ENCODE results near the gene CBX1. TPM values are rescaled to one million over a fixed set of nuclear protein-coding genes. Genes with fewer than 3 reads are reported as not detected.

Gene CBX1
- total RNA-seq, 1 experiment from 2014 or later, result 126 TPM

GRCh38 chr17:48123111-48123510 is 21.8 kb upstream of the CBX1 start:
- BruUV-seq (replicated peaks), result no TSS peak
- Mint-ChIP-seq H3K4me3 (ENCODE audit: low read depth, unreplicated experiment) (no peak overlapping the region), H3K36me3 (ENCODE audit: insufficient read depth, unreplicated experiment) (peaks cover 43% of the 10 kb centered on the region), H3K4me1 (ENCODE audit: low read depth, unreplicated experiment) (peaks cover 16% of the 10 kb centered on the region), H3K27ac (ENCODE audit: unreplicated experiment) (no peak overlapping the region), H3K9me3 (ENCODE audit: low read depth, unreplicated experiment) (no peaks in the 10 kb centered on the region), H3K27me3 (ENCODE audit: unreplicated experiment) (no peaks in the 10 kb centered on the region)
- DNase-seq, result no peak
- intact Hi-C loops (cut with micrococcal nuclease; ENCODE audit: unreplicated experiment), result no loop called here
- CTCF ChIA-PET, result interaction anchor here (0.6 kb wide), 2 partner anchors 13 to 373 kb away, joined by 5 to 6 read pairs; no protein-coding TSS in a partner anchor
- TF ChIP-seq CTCF (IDR thresholded peaks at IDR 0.05; ENCODE audit: unreplicated experiment), result no peak

GRCh38 chr17:48122665-48123045 is 21.4 kb upstream of the CBX1 start:
- intact Hi-C loops (cut with micrococcal nuclease; ENCODE audit: unreplicated experiment), result no loop called here
- no peak for TF ChIP-seq CTCF (IDR thresholded peaks at IDR 0.05; ENCODE audit: unreplicated experiment)
- Mint-ChIP-seq H3K27me3 (ENCODE audit: unreplicated experiment) (no peaks in the 10 kb centered on the region), H3K36me3 (ENCODE audit: insufficient read depth, unreplicated experiment) (peaks cover 47% of the 10 kb centered on the region), H3K4me3 (ENCODE audit: low read depth, unreplicated experiment) (no peak overlapping the region), H3K27ac (ENCODE audit: unreplicated experiment) (no peak overlapping the region), H3K9me3 (ENCODE audit: low read depth, unreplicated experiment) (no peaks in the 10 kb centered on the region), H3K4me1 (ENCODE audit: low read depth, unreplicated experiment) (peaks cover 15% of the 10 kb centered on the region)
- CTCF ChIA-PET, result no interaction called here
- DNase-seq, result no peak
- BruUV-seq (replicated peaks), result no TSS peak

- Mint-ChIP-seq H3K4me3 (ENCODE audit: low read depth, unreplicated experiment) (no peak overlapping the region), H3K27ac (ENCODE audit: unreplicated experiment) (no peak overlapping the region), H3K4me1 (ENCODE audit: low read depth, unreplicated experiment) (peaks cover 10% of the 10 kb centered on the region), H3K36me3 (ENCODE audit: insufficient read depth, unreplicated experiment) (peaks cover 49% of the 10 kb centered on the region), H3K27me3 (ENCODE audit: unreplicated experiment) (no peaks in the 10 kb centered on the region), H3K9me3 (ENCODE audit: low read depth, unreplicated experiment) (no peaks in the 10 kb centered on the region)
- no peak for TF ChIP-seq CTCF (IDR thresholded peaks at IDR 0.05; ENCODE audit: unreplicated experiment)
- CTCF ChIA-PET, result no interaction called here
- no peak for DNase-seq
- intact Hi-C loops (cut with micrococcal nuclease; ENCODE audit: unreplicated experiment), result no loop called here
- BruUV-seq (replicated peaks), result no TSS peak
Observed at GRCh38 chr17:48121923-48122664, 20.8 kb upstream of the CBX1 start.

- H3K27ac Mint-ChIP-seq (ENCODE audit: unreplicated experiment), result no peak overlapping the region
- no peak for DNase-seq
- H3K4me1 Mint-ChIP-seq (ENCODE audit: low read depth, unreplicated experiment), result peaks cover 22% of the 10 kb centered on the region
- intact Hi-C loops (cut with micrococcal nuclease; ENCODE audit: unreplicated experiment), result no loop called here
- TF ChIP-seq CTCF (IDR thresholded peaks at IDR 0.05; ENCODE audit: unreplicated experiment), result no peak
- peaks cover 39% of the 10 kb centered on the region for H3K36me3 Mint-ChIP-seq (ENCODE audit: insufficient read depth, unreplicated experiment)
- no peaks in the 10 kb centered on the region for H3K27me3 Mint-ChIP-seq (ENCODE audit: unreplicated experiment)
- CTCF ChIA-PET, result interaction anchor here (0.6 to 1.2 kb wide), 3 partner anchors 18 to 205 kb away, joined by 4 to 5 read pairs (median 4); no protein-coding TSS in a partner anchor
- H3K9me3 Mint-ChIP-seq (ENCODE audit: low read depth, unreplicated experiment), result no peaks in the 10 kb centered on the region
- BruUV-seq (replicated peaks), result no TSS peak
- H3K4me3 Mint-ChIP-seq (ENCODE audit: low read depth, unreplicated experiment), result no peak overlapping the region
Observed at GRCh38 chr17:48113201-48113676, 12.0 kb upstream of the CBX1 start.

Measured in Calu3 (cell line).